Osteocyte (in vitro differentiated cells): ENCODE data around the gene TUBGCP2. TPM values are rescaled to one million over a fixed set of nuclear protein-coding genes. Genes with fewer than 3 reads are reported as not detected.
A peak's percentile ranks its signal among the peaks of the same experiment; 100 is the strongest.

Experiments used
- DNase-seq: peaks from one replicate; pipeline ENCODE4 v3.0.0; 2021; ENCODE audit warnings: mixed read lengths; ENCODE audit not compliant: unreplicated experiment; ENCODE audit errors: extremely low spot score
- H3K27ac Mint-ChIP-seq: one replicate; pipeline ENCODE4 v1.8.0; 2021; ENCODE audit warnings: mild to moderate bottlenecking, mixed read lengths; ENCODE audit not compliant: unreplicated experiment
- H3K27me3 Mint-ChIP-seq: one replicate; pipeline ENCODE4 v1.8.0; 2021; ENCODE audit warnings: mixed read lengths; ENCODE audit not compliant: unreplicated experiment
- H3K36me3 Mint-ChIP-seq: one replicate; pipeline ENCODE4 v1.8.0; 2021; ENCODE audit warnings: mixed read lengths; ENCODE audit not compliant: unreplicated experiment
- H3K4me1 Mint-ChIP-seq: one replicate; pipeline ENCODE4 v1.8.0; 2021; ENCODE audit warnings: mixed read lengths; ENCODE audit not compliant: unreplicated experiment
- H3K4me3 Mint-ChIP-seq: one replicate; pipeline ENCODE4 v1.8.0; 2021; ENCODE audit warnings: mild to moderate bottlenecking, moderate library complexity, mixed read lengths; ENCODE audit not compliant: unreplicated experiment
- H3K9me3 Mint-ChIP-seq: one replicate; pipeline ENCODE4 v1.8.0; 2021; ENCODE audit warnings: mixed read lengths; ENCODE audit not compliant: unreplicated experiment
- total RNA-seq: library from RNA; stranded (reverse); gene quantifications from 2 replicates; pipeline ENCODE4 v1.2.1, GENCODE V29; 2021
- TF ChIP-seq, protein P1 (sequence below): fragments of 200-600 bp; sonication (generic); IDR thresholded peaks from 2 replicates; pipeline ENCODE4 v1.5.0; 2021; ENCODE audit warnings: antibody characterized with exemption, mild to moderate bottlenecking, moderate library complexity

Gene TUBGCP2
- total RNA-seq, 1 donor from 2014 or later: 75.2 TPM

DNA sequence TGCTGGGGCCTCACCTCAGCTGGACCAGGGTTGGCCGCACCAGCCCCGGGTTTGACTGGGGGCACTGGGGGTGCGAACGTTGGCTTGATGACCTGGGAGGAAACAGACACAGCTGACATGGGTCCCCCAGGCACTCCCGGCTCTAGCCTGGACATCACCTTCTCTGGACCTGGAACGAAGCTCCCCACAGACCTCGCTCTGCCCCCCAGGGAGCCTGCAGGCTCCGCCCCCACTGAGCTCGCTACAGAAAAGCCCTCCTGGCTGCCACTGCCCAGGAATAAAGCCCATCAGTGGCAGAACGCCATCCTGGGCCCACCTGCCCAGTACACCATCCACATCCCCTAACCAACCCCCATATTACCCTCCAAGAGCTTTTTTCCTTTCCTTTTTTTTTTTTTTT, 45.0 kb downstream of the TUBGCP2 start:
- no peaks in the 10 kb centered on the region for H3K27me3 Mint-ChIP-seq
- H3K4me3 Mint-ChIP-seq: peak overlapping the region; percentile 14
- TF ChIP-seq, protein P1, sequence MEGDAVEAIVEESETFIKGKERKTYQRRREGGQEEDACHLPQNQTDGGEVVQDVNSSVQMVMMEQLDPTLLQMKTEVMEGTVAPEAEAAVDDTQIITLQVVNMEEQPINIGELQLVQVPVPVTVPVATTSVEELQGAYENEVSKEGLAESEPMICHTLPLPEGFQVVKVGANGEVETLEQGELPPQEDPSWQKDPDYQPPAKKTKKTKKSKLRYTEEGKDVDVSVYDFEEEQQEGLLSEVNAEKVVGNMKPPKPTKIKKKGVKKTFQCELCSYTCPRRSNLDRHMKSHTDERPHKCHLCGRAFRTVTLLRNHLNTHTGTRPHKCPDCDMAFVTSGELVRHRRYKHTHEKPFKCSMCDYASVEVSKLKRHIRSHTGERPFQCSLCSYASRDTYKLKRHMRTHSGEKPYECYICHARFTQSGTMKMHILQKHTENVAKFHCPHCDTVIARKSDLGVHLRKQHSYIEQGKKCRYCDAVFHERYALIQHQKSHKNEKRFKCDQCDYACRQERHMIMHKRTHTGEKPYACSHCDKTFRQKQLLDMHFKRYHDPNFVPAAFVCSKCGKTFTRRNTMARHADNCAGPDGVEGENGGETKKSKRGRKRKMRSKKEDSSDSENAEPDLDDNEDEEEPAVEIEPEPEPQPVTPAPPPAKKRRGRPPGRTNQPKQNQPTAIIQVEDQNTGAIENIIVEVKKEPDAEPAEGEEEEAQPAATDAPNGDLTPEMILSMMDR: no peak
- no peaks in the 10 kb centered on the region for H3K9me3 Mint-ChIP-seq
- no peak overlapping the region for H3K27ac Mint-ChIP-seq
- H3K36me3 Mint-ChIP-seq: no peaks in the 10 kb centered on the region
- no peak for DNase-seq
- peaks cover 28% of the 10 kb centered on the region for H3K4me1 Mint-ChIP-seq

DNA sequence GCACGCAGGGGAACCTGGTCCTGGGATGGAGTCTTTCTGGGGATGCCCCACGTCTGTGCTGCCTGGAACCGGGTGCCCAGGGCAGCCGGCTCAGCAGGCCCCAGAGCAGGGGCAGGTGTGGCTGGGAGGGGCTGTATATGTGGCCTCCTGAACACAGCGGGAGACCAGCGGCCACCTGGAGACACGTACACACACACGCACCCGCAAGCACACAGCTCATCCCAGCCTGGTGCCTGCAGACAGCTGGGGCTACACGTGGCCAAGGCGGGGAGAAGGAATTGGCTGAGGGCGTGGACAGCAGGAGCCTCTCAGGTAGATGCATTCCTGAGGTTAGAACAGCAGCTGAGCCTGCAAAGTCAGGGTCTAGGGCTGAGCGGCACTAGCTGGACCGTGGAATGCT, 46.0 kb downstream of the TUBGCP2 start:
- H3K4me1 Mint-ChIP-seq: peaks cover 28% of the 10 kb centered on the region
- no peak for DNase-seq
- TF ChIP-seq, protein P1: no peak
- no peaks in the 10 kb centered on the region for H3K27me3 Mint-ChIP-seq
- no peak overlapping the region for H3K27ac Mint-ChIP-seq
- no peaks in the 10 kb centered on the region for H3K9me3 Mint-ChIP-seq
- H3K36me3 Mint-ChIP-seq: no peaks in the 10 kb centered on the region
- H3K4me3 Mint-ChIP-seq: no peak overlapping the region

DNA sequence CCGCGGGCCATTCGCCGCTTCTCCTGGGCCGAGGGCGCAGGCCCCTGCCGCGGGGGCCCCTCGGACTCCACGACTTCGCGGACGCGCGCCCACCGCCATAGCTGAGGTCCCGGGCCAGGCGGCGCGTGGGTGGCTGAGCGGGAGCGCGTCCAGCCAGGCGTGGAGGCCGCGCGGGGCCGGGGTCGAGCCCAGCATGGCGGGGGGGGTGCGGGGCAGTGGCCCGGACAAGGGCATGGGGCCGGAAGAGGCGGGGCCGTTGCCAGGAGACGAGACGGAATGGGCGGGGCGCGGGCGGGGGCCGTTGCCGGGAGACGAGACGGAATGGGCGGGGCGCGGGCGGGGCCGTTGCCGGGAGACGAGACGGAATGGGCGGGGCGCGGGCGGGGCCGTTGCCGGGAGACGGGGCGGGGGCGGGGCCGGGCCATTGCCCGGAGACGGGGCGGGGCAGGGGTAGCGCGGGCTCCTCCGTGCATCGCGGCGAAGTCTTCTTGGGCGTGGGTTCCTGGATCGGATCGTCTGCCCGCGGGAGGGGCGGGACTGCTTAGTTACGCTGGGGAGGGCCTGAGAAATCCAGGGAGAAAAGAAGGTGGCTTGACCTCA, 46.8 kb downstream of the TUBGCP2 start:
- no peaks in the 10 kb centered on the region for H3K36me3 Mint-ChIP-seq
- no peak for DNase-seq
- TF ChIP-seq, protein P1: no peak
- H3K4me1 Mint-ChIP-seq: peaks cover 32% of the 10 kb centered on the region
- H3K27me3 Mint-ChIP-seq: no peaks in the 10 kb centered on the region
- H3K9me3 Mint-ChIP-seq: no peaks in the 10 kb centered on the region
- H3K27ac Mint-ChIP-seq: no peak overlapping the region
- peak overlapping the region; percentile 71 for H3K4me3 Mint-ChIP-seq

DNA sequence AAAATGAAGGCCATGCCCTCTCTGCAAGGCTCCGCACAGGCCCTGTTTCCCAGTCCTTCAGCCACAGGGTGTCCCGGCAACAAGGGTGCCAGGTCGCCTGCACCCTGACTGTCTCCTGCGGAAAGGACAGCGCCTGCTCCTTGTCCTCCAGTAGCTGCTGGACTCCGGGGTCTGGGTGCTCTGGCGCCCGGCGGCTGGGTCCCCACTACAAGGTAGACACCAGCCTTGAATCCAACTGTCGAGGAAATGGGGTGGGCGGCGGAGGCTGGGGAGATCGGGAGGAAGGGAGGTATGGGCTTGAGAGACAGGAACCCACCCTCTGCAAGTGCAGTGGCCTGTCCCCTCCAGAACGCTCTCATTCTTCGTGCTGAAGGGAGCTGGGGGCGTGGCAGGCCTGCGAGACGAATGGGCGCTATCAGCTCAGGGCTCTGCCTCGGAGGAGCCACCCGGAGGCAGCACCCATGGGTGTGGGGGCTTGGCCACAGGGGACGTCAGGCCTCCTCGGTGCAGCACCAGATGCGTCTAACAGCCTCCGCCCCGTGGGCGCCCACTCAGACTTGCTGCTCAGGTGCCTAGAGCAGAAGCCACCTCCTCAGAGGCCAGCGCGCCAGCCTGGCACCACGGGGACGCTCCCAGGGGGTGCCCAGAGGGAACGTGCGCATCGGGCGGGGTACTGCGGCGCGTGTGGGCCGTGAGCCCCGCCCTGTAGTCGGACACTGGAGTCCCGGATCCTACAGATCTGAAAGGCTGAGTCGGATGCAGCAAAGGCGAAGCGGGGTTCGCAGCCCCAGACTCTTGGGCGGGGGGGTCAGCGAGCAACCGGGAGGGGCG, 47.6 kb downstream of the TUBGCP2 start:
- H3K4me1 Mint-ChIP-seq: peaks cover 33% of the 10 kb centered on the region
- no peaks in the 10 kb centered on the region for H3K27me3 Mint-ChIP-seq
- DNase-seq: no peak
- TF ChIP-seq, protein P1: no peak
- peak overlapping the region; percentile 60 for H3K4me3 Mint-ChIP-seq
- peak overlapping the region; percentile 50 for H3K27ac Mint-ChIP-seq
- no peaks in the 10 kb centered on the region for H3K36me3 Mint-ChIP-seq
- no peaks in the 10 kb centered on the region for H3K9me3 Mint-ChIP-seq

DNA sequence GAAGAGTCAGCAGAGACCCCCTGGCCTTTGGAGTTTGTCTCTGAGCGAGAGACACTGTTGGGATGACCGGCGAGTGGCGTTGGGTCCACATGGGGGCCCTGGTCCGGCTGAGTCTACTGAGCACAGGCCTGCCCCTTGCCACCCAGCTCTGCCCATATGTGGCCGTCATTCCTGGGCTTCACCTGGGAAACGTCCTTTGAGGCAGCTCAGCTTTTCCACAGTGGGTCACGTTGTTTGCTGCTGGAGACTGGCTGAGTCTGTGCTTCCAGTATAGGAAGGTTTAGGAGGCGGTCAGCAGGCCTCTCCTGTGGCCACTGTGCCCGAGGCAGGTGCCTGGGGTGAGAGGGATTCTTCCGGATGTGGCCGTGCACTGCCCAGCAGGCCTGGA, 49.1 kb downstream of the TUBGCP2 start:
- peak overlapping the region; percentile 85 for H3K27ac Mint-ChIP-seq
- H3K4me1 Mint-ChIP-seq: peaks cover 33% of the 10 kb centered on the region
- TF ChIP-seq, protein P1: no peak
- H3K9me3 Mint-ChIP-seq: no peaks in the 10 kb centered on the region
- no peaks in the 10 kb centered on the region for H3K36me3 Mint-ChIP-seq
- H3K4me3 Mint-ChIP-seq: peak overlapping the region; percentile 40
- no peaks in the 10 kb centered on the region for H3K27me3 Mint-ChIP-seq
- no peak for DNase-seq
